Hematopoietic multipotent progenitor cell treated with erythropoietin and hydrocortisone succinate and interleukin-3 and kit ligand, for 8 days (in vitro differentiated cells): Measurements from ENCODE around the gene ASAP2.

ENCODE experiments used
- DNase-seq: peaks from one replicate; pipeline ENCODE4 v3.0.0-alpha.2; 2015

The ASAP2 gene

DNA sequence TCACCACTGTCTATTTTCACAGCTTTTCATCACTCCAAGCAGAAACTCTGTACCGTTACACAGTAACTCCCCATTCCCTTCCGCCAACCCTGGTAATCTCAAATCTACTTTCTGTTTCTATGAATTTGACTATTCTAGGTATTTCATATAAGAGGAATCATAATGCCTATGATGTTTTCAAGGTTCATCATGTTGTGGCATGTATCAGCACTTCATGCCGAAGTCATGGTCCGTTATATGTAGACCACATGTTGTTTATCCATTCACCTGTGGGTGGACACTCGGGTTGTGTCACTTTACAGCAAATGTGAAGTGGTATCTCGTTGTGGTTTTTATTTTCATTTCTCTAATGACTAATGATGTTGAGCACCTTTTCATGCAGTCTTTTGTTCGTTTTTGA is 238.5 kb downstream of the ASAP2 start:
- DNase-seq = no peak

DNA sequence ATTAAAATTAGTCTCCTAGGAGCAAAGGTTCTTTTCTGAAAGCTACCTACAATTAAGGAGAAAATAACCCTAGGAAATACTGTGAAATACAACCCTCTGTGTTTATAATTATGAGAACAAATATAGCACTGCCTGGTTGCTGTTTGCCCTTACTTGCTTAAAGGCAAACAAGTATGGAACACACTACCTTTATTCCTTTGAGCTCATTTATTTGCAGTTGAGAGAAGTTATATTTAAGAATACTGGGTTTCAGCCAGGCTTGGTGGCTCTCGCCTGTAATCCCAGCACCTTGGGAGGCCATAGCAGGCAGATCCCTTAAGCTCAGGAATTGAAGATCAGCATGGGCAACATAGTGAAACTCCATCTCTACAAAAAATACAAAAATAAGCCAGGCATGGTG is 244.6 kb downstream of the ASAP2 start:
- no peak for DNase-seq
